H9 (cell line): ENCODE data around the gene EPN3. TPM values are rescaled to one million over a fixed set of nuclear protein-coding genes. Genes with fewer than 3 reads are reported as not detected.

Experiments used
- DNase-seq: peaks from one replicate; pipeline ENCODE4 v3.0.0-alpha.2; 2017
- H2AFZ ChIP-seq: one replicate; pipeline ENCODE4 v1.6.1; 2013; ENCODE audit warnings: mild to moderate bottlenecking, low read length, control low read depth, moderate library complexity
- H2AK5ac ChIP-seq: 2 replicates; pipeline ENCODE4 v1.6.1; 2013; ENCODE audit warnings: low read length, control low read depth, mixed read lengths; ENCODE audit not compliant: insufficient read length
- H2BK120ac ChIP-seq: one replicate; pipeline ENCODE4 v1.6.1; 2013; ENCODE audit warnings: low read depth, mild to moderate bottlenecking, low read length, control low read depth, inconsistent platforms; ENCODE audit not compliant: poor library complexity, severe bottlenecking
- H2BK12ac ChIP-seq: 2 replicates; pipeline ENCODE4 v1.6.1; 2013; ENCODE audit warnings: low read length, control low read depth, mixed read lengths, low read depth; ENCODE audit not compliant: insufficient read length
- H2BK15ac ChIP-seq: 2 replicates; pipeline ENCODE4 v1.6.1; 2013; ENCODE audit warnings: low read depth, low read length, control low read depth
- H2BK20ac ChIP-seq: one replicate; pipeline ENCODE4 v1.6.1; 2013; ENCODE audit warnings: low read depth, mild to moderate bottlenecking, low read length, control low read depth, inconsistent platforms; ENCODE audit not compliant: poor library complexity, severe bottlenecking
- H2BK5ac ChIP-seq: 2 replicates; pipeline ENCODE4 v1.6.1; 2013; ENCODE audit warnings: low read length, control low read depth, mixed read lengths; ENCODE audit not compliant: insufficient read length
- H3K14ac ChIP-seq: 2 replicates; pipeline ENCODE4 v1.6.1; 2013; ENCODE audit warnings: low read length, control low read depth; ENCODE audit not compliant: insufficient read depth
- H3K18ac ChIP-seq: 2 replicates; pipeline ENCODE4 v1.6.1; 2013; ENCODE audit warnings: low read depth, mild to moderate bottlenecking, mixed read lengths, low read length, control low read depth; ENCODE audit not compliant: insufficient read length
- H3K23ac ChIP-seq: 2 replicates; pipeline ENCODE4 v1.6.1; 2013; ENCODE audit warnings: low read length, control low read depth, mixed read lengths, low read depth; ENCODE audit not compliant: insufficient read length
- H3K23me2 ChIP-seq: 2 replicates; pipeline ENCODE4 v1.6.1; 2013; ENCODE audit warnings: low read depth, mild to moderate bottlenecking, mixed read lengths, low read length, control low read depth; ENCODE audit not compliant: insufficient read length, poor library complexity, severe bottlenecking
- H3K27ac ChIP-seq: 2 replicates; pipeline ENCODE4 v1.5.1; 2013; ENCODE audit warnings: low read length, control low read depth, mixed read lengths, low read depth; ENCODE audit not compliant: insufficient read length
- H3K27me3 ChIP-seq: 2 replicates; pipeline ENCODE4 v1.6.1; 2013; ENCODE audit warnings: low read length, control low read depth, inconsistent platforms; ENCODE audit not compliant: insufficient read depth
- H3K4ac ChIP-seq: 2 replicates; pipeline ENCODE4 v1.6.1; 2013; ENCODE audit warnings: low read depth, mild to moderate bottlenecking, control low read depth, inconsistent platforms, low read length, moderate library complexity
- H3K4me1 ChIP-seq: 2 replicates; pipeline ENCODE4 v1.6.1; 2013; ENCODE audit warnings: low read length, control low read depth, inconsistent platforms; ENCODE audit not compliant: insufficient read depth
- H3K4me2 ChIP-seq: 2 replicates; pipeline ENCODE4 v1.6.1; 2013; ENCODE audit warnings: low read length, control low read depth, mixed read lengths; ENCODE audit not compliant: insufficient read length, insufficient read depth
- H3K56ac ChIP-seq: 2 replicates; pipeline ENCODE4 v1.6.1; 2013; ENCODE audit warnings: low read depth, mild to moderate bottlenecking, mixed read lengths, low read length, control low read depth; ENCODE audit not compliant: insufficient read length
- H3K79me1 ChIP-seq: 2 replicates; pipeline ENCODE4 v1.6.1; 2013; ENCODE audit warnings: low read depth, mild to moderate bottlenecking, moderate library complexity, low read length, control low read depth, inconsistent platforms; ENCODE audit not compliant: insufficient read depth, poor library complexity, severe bottlenecking
- H3K79me2 ChIP-seq: 2 replicates; pipeline ENCODE4 v1.6.1; 2013; ENCODE audit warnings: low read length, control low read depth, inconsistent platforms; ENCODE audit not compliant: insufficient read depth
- H3K9ac ChIP-seq: 2 replicates; pipeline ENCODE4 v1.6.1; 2013; ENCODE audit warnings: low read length, control low read depth, mixed read lengths; ENCODE audit not compliant: insufficient read length; ENCODE audit errors: extremely low read depth
- H3K9me3 ChIP-seq: one replicate; pipeline ENCODE4 v1.6.1; 2013; ENCODE audit warnings: low read depth, low read length, inconsistent platforms; ENCODE audit not compliant: control insufficient read depth
- H3T11ph ChIP-seq: one replicate; pipeline ENCODE4 v1.6.1; 2013; ENCODE audit warnings: mild to moderate bottlenecking, low read length, control low read depth, inconsistent platforms
- H4K20me1 ChIP-seq: one replicate; pipeline ENCODE4 v1.6.1; 2013; ENCODE audit not compliant: control insufficient read depth, insufficient read length, insufficient read depth
- H4K5ac ChIP-seq: 2 replicates; pipeline ENCODE4 v1.6.1; 2013; ENCODE audit warnings: low read depth, mild to moderate bottlenecking, mixed read lengths, low read length, control low read depth; ENCODE audit not compliant: insufficient read length
- H4K8ac ChIP-seq: replicated peaks from 2 replicates; pipeline ENCODE4 v1.6.1; 2013; ENCODE audit warnings: low read length, control low read depth, mixed read lengths, low read depth; ENCODE audit not compliant: insufficient read length
- H4K91ac ChIP-seq: 2 replicates; pipeline ENCODE4 v1.6.1; 2013; ENCODE audit warnings: low read depth, mild to moderate bottlenecking, moderate library complexity, mixed read lengths, low read length, control low read depth; ENCODE audit not compliant: insufficient read length
- H3K27ac Mint-ChIP-seq, 3 experiments: 2 replicates in 2 of 3; 3 replicates in 1 of 3; pipeline ENCODE4 v1.8.0; 2020 to 2021; ENCODE audit warnings: mixed read lengths in 3 of 3, mild to moderate bottlenecking in 1 of 3, moderate library complexity in 1 of 3
- H3K27me3 Mint-ChIP-seq: 2 replicates; pipeline ENCODE4 v1.8.0; 2021; ENCODE audit warnings: low read depth, mild to moderate bottlenecking, moderate library complexity, mixed read lengths
- H3K36me3 Mint-ChIP-seq, 3 experiments: 2 replicates in 2 of 3; 3 replicates in 1 of 3; pipeline ENCODE4 v1.8.0; 2020 to 2021; ENCODE audit warnings: low read depth in 3 of 3, mixed read lengths in 3 of 3; ENCODE audit not compliant: insufficient read depth in 1 of 3
- H3K4me1 Mint-ChIP-seq, 2 experiments: 2 replicates each; pipeline ENCODE4 v1.8.0; 2020; ENCODE audit warnings: mixed read lengths in 2 of 2
- H3K4me3 Mint-ChIP-seq, 2 experiments: 2 replicates in 1 of 2; 3 replicates in 1 of 2; pipeline ENCODE4 v1.8.0; 2020 to 2021; ENCODE audit warnings: mild to moderate bottlenecking in 2 of 2, mixed read lengths in 2 of 2, moderate library complexity in 1 of 2
- H3K9me3 Mint-ChIP-seq, 2 experiments: 2 replicates in 1 of 2; 3 replicates in 1 of 2; pipeline ENCODE4 v1.8.0; 2020; ENCODE audit warnings: mild to moderate bottlenecking in 2 of 2, mixed read lengths in 2 of 2, moderate library complexity in 1 of 2
- WGBS: extraction: QIAGEN DNeasy Blood & Tissue Kit; methylation state at CpG from one replicate; pipeline ENCODE4 v1.1.7; 2013; ENCODE audit warnings: missing lambda C conversion rate, low lambda C conversion rate, mixed read lengths; ENCODE audit not compliant: insufficient read length; ENCODE audit errors: extremely low coverage; 5-methylcytosine and 5-hydroxymethylcytosine counted together
- total RNA-seq: library from RNA; stranded (reverse); gene quantifications from 2 replicates; pipeline ENCODE4 v1.2.1, GENCODE V29; 2021
- TF ChIP-seq, protein P1 (sequence below): fragments of 200-600 bp; sonication (generic); conservative IDR thresholded peaks from 3 replicates; pipeline ENCODE4 v1.8.0; 2021; ENCODE audit warnings: antibody characterized with exemption, mild to moderate bottlenecking

Gene EPN3
- total RNA-seq, 1 experiment from 2014 or later, result 1.9 TPM

DNA sequence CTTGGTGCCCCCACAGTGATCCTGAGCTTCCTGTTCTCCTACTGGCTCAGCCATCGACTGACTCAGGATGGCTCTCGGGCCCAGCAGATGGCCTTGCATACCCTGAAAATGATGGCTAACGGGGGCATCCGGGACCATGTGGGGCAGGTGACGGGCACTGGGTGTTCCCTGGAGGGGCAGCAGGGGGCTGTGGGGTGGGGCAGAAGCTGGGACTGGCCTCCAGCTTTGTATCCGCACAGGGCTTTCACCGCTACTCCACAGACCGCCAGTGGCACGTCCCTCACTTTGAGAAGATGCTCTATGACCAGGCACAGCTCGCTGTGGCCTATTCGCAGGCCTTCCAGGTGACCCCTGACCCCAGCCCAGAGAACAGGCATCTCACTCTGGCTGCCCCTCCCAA, 17.4 kb downstream of the EPN3 start:
- Histone ChIP-seq H2BK20ac (no peak overlapping the region), H4K8ac (no peak overlapping the region), H2BK12ac (no peak overlapping the region), H2AFZ (no peak overlapping the region), H3K14ac (no peak overlapping the region), H3K9me3 (no peaks in the 10 kb centered on the region), H3K23me2 (no peaks in the 10 kb centered on the region), H3K79me2 (no peaks in the 10 kb centered on the region), H3K9ac (no peak overlapping the region), H2AK5ac (no peak overlapping the region), H3K56ac (no peak overlapping the region), H3K4me2 (no peak overlapping the region), H3K4ac (no peak overlapping the region), H4K20me1 (no peaks in the 10 kb centered on the region), H2BK120ac (no peak overlapping the region), H2BK5ac (no peak overlapping the region), H4K5ac (no peak overlapping the region), H3K79me1 (no peaks in the 10 kb centered on the region), H3K27ac (no peak overlapping the region), H2BK15ac (no peak overlapping the region), H3K18ac (no peak overlapping the region), H3T11ph (no peak overlapping the region), H3K27me3 (no peaks in the 10 kb centered on the region), H3K4me1 (no peaks in the 10 kb centered on the region; the same call in 1 of the 2 replicates), H4K91ac (no peak overlapping the region), H3K23ac (no peak overlapping the region)
- WGBS, result no CpG with 5 or more reads among the region's 11 CpGs
- Mint-ChIP-seq H3K9me3 (no peaks in the 10 kb centered on the region; a peak in 1 of 5 replicates), H3K27ac (no peak overlapping the region), H3K4me1 (peaks cover 8 to 11% of the 10 kb centered on the region in 2 experiments; a peak in 2 of 4 replicates), H3K4me3 (no peak overlapping the region), H3K27me3 (peaks cover 16% of the 10 kb centered on the region), H3K36me3 (no peaks in the 10 kb centered on the region; a peak in 1 of 7 replicates)
- DNase-seq, result no peak
- TF ChIP-seq, protein P1, sequence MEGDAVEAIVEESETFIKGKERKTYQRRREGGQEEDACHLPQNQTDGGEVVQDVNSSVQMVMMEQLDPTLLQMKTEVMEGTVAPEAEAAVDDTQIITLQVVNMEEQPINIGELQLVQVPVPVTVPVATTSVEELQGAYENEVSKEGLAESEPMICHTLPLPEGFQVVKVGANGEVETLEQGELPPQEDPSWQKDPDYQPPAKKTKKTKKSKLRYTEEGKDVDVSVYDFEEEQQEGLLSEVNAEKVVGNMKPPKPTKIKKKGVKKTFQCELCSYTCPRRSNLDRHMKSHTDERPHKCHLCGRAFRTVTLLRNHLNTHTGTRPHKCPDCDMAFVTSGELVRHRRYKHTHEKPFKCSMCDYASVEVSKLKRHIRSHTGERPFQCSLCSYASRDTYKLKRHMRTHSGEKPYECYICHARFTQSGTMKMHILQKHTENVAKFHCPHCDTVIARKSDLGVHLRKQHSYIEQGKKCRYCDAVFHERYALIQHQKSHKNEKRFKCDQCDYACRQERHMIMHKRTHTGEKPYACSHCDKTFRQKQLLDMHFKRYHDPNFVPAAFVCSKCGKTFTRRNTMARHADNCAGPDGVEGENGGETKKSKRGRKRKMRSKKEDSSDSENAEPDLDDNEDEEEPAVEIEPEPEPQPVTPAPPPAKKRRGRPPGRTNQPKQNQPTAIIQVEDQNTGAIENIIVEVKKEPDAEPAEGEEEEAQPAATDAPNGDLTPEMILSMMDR, result no peak
